Ovary (tissue), 10 donors: ENCODE measurements around the gene LHFPL4. TPM values are rescaled to one million over a fixed set of nuclear protein-coding genes. Genes with fewer than 3 reads are reported as not detected.
"Not testable (repeated sequence)": the region's sequence is repeated elsewhere in the genome, so short reads cannot be mapped to it uniquely, and the experiment has no call there.

Source experiments
- DNase-seq, 5 donors: peaks; one replicate each; pipeline ENCODE4 v3.0.0-alpha.2; 2019 to 2020
- H3K27ac ChIP-seq, 2 donors: fragments of 200-600 bp; one replicate each; pipeline versions ENCODE4 v1.5.1 to v1.8.0; 2019 to 2022
- H3K27me3 ChIP-seq: fragments of 200-600 bp; one replicate; pipeline ENCODE4 v1.8.0; 2022
- H3K36me3 ChIP-seq: fragments of 200-600 bp; sonication (generic); one replicate; pipeline ENCODE4 v1.5.1; 2019
- H3K4me1 ChIP-seq: one replicate; pipeline ENCODE4 v1.8.1; 2013; ENCODE audit warnings: mild to moderate bottlenecking, moderate library complexity; ENCODE audit not compliant: insufficient read depth
- H3K4me3 ChIP-seq: fragments of 200-600 bp; sonication (generic); one replicate; pipeline ENCODE4 v1.5.1; 2017
- H3K9me3 ChIP-seq, 2 donors: fragments of 200-600 bp in 1 of 2; sonication (generic) in 1 of 2; one replicate each; pipeline versions ENCODE4 v1.5.1 to v1.8.1; 2013 to 2019; ENCODE audit warnings: mild to moderate bottlenecking in 1 of 2, moderate library complexity in 1 of 2
- EP300 ChIP-seq: sonication (generic); formaldehyde crosslinking; IDR thresholded peaks from one replicate; pipeline ENCODE4 v1.6.1; 2017; ENCODE audit warnings: antibody characterized with exemption
- POLR2A ChIP-seq: fragments of 450-650 bp; IDR thresholded peaks from one replicate; pipeline ENCODE4 v1.6.1; 2017; ENCODE audit warnings: antibody characterized with exemption, mild to moderate bottlenecking, moderate library complexity
- WGBS, 3 donors: extraction: QIAGEN DNeasy Blood & Tissue Kit in 1 of 3; methylation state at CpG; one replicate each; pipeline versions ENCODE4 v1.1.5 to v1.1.7; 2013 to 2017; 5-methylcytosine and 5-hydroxymethylcytosine counted together
- intact Hi-C, 4 donors: fragments of 100-400 bp; cut with DNase I; formaldehyde crosslinking; loops; one replicate each; pipeline versions ENCODE4 v1.11.0 to v1.15.1; 2022 to 2023
- long read RNA-seq, 3 donors: library from polyadenylated mRNA in 2 of 3; unstranded in 2 of 3; transcript quantifications; one replicate each; pipeline ENCODE4 v2.0.0 and lab custom pipeline, GENCODE V29; 2021 to 2026
- polyA plus RNA-seq, 2 donors: library from polyadenylated mRNA; stranded (reverse); fragments of 200-250 nt in 1 of 2; fragments of 350-450 nt in 1 of 2; fragmentation: Illumina TruSeq in 1 of 2; extraction: RNeasy Lipid Tissue Mini Kit (QIAGEN cat#74804) in 1 of 2; gene quantifications; one replicate each; pipeline ENCODE4 v1.2.3, GENCODE V29; 2013 to 2014
- total RNA-seq, 7 donors: library from RNA; depleted of rRNA in 2 of 7; stranded (reverse); fragments of >200 nt in 2 of 7; fragmentation: NEBNext Ultra II Directional in 3 of 7; extraction: Animal tissue kit (Norgen Biotek cat#: 25700) in 3 of 7; gene quantifications; one replicate each; pipeline versions ENCODE4 v1.1.0 to v1.2.4, GENCODE V29; 2016 to 2023
- TF ChIP-seq, protein P1 (sequence below), 3 donors: fragments of 450-650 bp in 2 of 3; fragments of 200-600 bp in 1 of 3; IDR thresholded peaks; one replicate each; pipeline versions ENCODE4 v1.5.1 to v1.8.0; 2016 to 2022; ENCODE audit warnings: antibody characterized with exemption in 3 of 3, mild to moderate bottlenecking in 1 of 3
- donor health status: DM: no; HTN: no; CAD: no; lungs with moderate emphysema.
- donor health status: DM: no; HTN: no; CAD: no.
- donor health status: Bipolar disorder and iron deficiency.
- donor health status: DM: yes; HTN: yes; CAD: no.
- donor health status: DM: no; HTN: no; CAD: no.
- donor health status: DM: yes; HTN: yes; CAD: no.

The LHFPL4 gene
- total RNA-seq (under 1 TPM in 2 of 7 donors, not detected in 5; 0.05 to 0.51 TPM), polyA plus RNA-seq (not detected)
- long read RNA-seq, donor 1, partial matches to known transcripts, result 0 of 2 reads
- long read RNA-seq, donor 1, other reads (novel, unspliced or antisense), result 2 of 2 reads
- long read RNA-seq, donor 2, result 0 reads
- long read RNA-seq, donor 3, partial matches to known transcripts, result 0 of 3 reads
- long read RNA-seq, donor 3, other reads (novel, unspliced or antisense), result 3 of 3 reads

DNA sequence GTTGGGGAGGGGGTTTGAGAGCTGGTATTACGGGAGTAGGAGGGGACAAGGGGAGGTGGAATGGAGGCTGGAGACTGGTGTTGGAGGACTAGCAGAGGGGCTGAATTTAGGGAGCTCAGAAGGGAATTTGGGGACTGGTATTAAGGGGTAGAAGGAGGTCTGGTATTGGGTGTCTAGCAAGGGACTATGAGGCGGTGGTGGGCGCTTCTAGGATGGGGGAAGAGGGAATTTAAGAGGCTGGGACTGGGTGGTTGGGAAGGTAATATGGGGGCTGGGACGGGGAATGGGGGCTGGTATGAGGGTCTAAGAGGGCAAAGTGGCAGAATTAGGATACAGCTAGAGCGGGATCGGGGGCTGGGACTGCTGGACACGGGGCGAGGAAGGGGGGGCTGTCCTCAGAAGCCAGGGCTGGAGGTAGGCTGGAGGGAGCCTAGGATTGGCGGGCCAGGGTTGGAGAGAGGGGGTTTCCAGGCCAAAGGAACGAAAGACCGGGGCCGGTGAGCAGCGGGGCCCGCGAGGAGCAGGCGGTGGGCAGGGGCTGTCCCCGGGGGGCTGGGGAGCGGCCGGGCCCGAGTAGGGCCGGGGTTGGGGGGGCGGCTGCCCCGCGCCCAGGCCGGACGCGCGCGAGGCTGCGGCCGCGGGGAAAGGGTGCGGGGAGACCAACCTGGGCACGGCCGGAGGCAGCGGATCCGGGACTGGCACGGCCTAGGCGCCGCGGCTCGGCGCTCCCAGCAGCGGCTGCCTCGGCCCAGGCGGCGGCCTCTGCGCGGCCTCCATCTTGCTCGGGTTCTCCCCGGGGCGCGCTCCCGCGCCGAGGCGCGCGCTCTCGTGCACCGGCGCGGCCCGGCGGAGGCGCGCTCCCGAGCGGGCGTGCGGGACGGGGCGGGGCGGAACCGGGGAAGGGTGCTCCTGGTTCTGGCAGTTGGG lies at the start of gene LHFPL4:
TSS of gene LHFPL4 (minus strand) at position 802 of the 927 bp plus-strand sequence. CDS start 1,143 bp downstream, outside the sequence.
- no peaks in the 10 kb centered on the region for H3K4me1 ChIP-seq
- H3K27me3 ChIP-seq, result no peaks in the 10 kb centered on the region
- H3K4me3 ChIP-seq, result no peak within 1 kb of the TSS
- no peak within 1 kb of the TSS for H3K27ac ChIP-seq
- TF ChIP-seq EP300 (no peak), POLR2A (no peak)
- TF ChIP-seq, protein P1, sequence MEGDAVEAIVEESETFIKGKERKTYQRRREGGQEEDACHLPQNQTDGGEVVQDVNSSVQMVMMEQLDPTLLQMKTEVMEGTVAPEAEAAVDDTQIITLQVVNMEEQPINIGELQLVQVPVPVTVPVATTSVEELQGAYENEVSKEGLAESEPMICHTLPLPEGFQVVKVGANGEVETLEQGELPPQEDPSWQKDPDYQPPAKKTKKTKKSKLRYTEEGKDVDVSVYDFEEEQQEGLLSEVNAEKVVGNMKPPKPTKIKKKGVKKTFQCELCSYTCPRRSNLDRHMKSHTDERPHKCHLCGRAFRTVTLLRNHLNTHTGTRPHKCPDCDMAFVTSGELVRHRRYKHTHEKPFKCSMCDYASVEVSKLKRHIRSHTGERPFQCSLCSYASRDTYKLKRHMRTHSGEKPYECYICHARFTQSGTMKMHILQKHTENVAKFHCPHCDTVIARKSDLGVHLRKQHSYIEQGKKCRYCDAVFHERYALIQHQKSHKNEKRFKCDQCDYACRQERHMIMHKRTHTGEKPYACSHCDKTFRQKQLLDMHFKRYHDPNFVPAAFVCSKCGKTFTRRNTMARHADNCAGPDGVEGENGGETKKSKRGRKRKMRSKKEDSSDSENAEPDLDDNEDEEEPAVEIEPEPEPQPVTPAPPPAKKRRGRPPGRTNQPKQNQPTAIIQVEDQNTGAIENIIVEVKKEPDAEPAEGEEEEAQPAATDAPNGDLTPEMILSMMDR (IDR thresholded peaks at IDR 0.05), result no peak
- whole genome bisulfite sequencing, 3 donors, result 1 to 2% (median 2%) methylated on average over 35 to 75 of the region's 75 CpGs
- no peak for DNase-seq
- H3K36me3 ChIP-seq, result no peaks in the 10 kb centered on the region
- intact Hi-C loops, result no loop called here
- peaks cover 0 to 4% of the 10 kb centered on the region in 2 donors for H3K9me3 ChIP-seq

DNA sequence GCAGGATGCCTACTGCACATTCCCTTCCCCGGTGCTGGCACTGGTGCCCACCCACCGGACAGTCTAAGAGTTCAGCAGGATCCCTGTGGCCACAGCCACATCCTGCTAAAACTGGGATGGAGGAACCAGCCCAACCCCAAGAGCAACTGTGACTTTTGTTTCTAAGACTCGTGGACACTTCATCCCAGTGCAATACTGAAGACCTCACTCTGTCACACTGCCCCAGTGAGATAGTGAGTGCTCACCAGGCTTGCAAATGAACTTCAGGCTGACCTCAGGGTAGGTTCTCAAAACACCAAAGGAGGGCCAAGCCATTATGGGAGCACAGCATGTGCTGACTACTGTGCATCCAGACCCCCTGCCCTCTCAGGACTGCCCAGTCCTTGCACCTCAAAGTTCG lies 49.0 kb upstream of the LHFPL4 start:
- Histone ChIP-seq H3K4me1 (peaks cover 1% of the 10 kb centered on the region), H3K9me3 (no peaks in the 10 kb centered on the region), H3K27ac (no peak overlapping the region), H3K4me3 (no peak overlapping the region), H3K36me3 (no peaks in the 10 kb centered on the region), H3K27me3 (no peaks in the 10 kb centered on the region)
- WGBS, 3 donors, result 78 to 84% (median 79%) methylated on average over 4 of the region's 4 CpGs
- no peak for DNase-seq
- intact Hi-C loops, result no loop called here
- TF ChIP-seq, protein P1 (IDR thresholded peaks at IDR 0.05), result no peak
- no peak for TF ChIP-seq POLR2A
- no peak for TF ChIP-seq EP300

DNA sequence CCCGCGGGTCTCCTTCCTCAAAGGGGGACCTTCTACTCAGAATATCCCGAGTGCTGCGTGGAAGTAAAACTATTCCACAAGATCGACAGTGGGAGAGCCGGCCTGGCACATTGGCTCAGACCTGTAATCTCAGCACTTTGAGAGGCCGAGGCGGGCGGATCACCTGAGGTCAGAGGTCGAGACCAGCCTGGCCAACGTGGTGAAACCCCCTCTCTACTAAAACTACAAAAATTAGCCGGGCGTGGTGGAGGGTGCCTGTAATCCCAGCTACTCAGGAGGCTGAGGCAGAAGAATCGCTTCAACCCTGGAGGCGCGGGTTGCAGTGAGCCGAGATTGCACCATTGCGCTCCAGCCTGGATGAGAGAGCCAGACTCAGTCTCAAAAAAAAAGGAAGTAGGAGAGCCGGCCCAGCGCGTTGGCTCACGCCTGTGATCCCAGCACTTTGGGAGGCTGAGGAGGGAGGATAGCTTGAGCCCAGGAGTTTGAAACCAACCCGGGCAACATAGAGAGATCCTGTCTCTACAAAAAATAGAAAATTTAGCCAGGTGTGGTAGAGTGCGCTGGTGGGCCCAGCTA lies 47.5 kb upstream of the LHFPL4 start:
- H3K4me1 ChIP-seq, H3K36me3 ChIP-seq, intact Hi-C loops, H3K9me3 ChIP-seq, H3K27me3 ChIP-seq, H3K27ac ChIP-seq, DNase-seq: not testable (repeated sequence)
- WGBS, 3 donors, result 72 to 74% (median 72%) methylated on average over 24 of the region's 24 CpGs
- peak overlapping the region; percentile 16 for H3K4me3 ChIP-seq

DNA sequence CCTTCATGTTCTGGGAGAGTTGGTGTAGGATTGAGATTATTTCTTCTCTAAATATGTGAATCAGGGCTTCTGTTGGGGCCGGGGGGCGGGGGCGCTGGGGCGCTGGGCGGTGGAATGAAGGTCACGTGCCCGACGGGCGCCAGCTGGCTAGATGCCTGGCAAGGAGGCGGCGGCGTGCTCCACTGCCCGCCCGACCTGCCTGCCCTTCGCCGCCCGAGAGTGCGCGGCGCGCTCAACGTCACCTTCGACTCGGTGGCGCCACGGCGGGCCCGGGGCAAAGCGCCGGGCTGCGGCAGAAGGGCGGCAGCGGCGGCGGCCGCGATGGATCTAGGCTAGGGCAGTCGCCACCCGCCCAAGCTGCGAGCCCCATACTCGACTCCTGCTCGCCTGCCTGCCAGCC lies 47.0 kb upstream of the LHFPL4 start:
- DNase-seq, result peak in 4 of 5 donors; percentile 9 to 58 (median 46)
- Histone ChIP-seq H3K4me1 (peaks cover 1% of the 10 kb centered on the region), H3K27me3 (no peaks in the 10 kb centered on the region), H3K27ac (no peak overlapping the region), H3K9me3 (no peaks in the 10 kb centered on the region), H3K4me3 (peak overlapping the region; percentile 16), H3K36me3 (no peaks in the 10 kb centered on the region)
- intact Hi-C loops, result no loop called here
- WGBS, 3 donors, result 3 to 9% (median 5%) methylated on average over 23 to 42 of the region's 42 CpGs
- TF ChIP-seq POLR2A (no peak), EP300 (no peak)
- TF ChIP-seq, protein P1 (IDR thresholded peaks at IDR 0.05), result no peak
